HepG2 (cell line): ENCODE data around the gene WNT6. TPM values are rescaled to one million over a fixed set of nuclear protein-coding genes. Genes with fewer than 3 reads are reported as not detected.

Experiments used
- AGO1 ChIP-seq: fragments of 200-400 bp; formaldehyde crosslinking; IDR thresholded peaks from 2 replicates; pipeline ENCODE4 v1.6.1; 2017; ENCODE audit warnings: mild to moderate bottlenecking, low read depth, low read length, moderate library complexity; ENCODE audit not compliant: poor library complexity, severe bottlenecking
- BATF2 ChIP-seq: sonication (generic); formaldehyde crosslinking; IDR thresholded peaks from 2 replicates; pipeline ENCODE4 v1.8.0; 2022; ENCODE audit warnings: mild to moderate bottlenecking, missing genetic modification reagents, moderate library complexity
- CTCF ChIP-seq: sonication (generic); formaldehyde crosslinking; IDR thresholded peaks from 2 replicates; pipeline ENCODE4 v1.5.0; 2020; ENCODE audit warnings: mild to moderate bottlenecking, missing genetic modification reagents, moderate library complexity
- GMEB2 ChIP-seq: IDR thresholded peaks from 2 replicates; pipeline ENCODE4 v1.6.1; 2016; ENCODE audit warnings: missing biosample characterization, missing genetic modification reagents, low read depth
- HBP1 ChIP-seq: IDR thresholded peaks from 2 replicates; pipeline ENCODE4 v1.6.1; 2016; ENCODE audit warnings: low read depth, control low read depth
- HOXA9 ChIP-seq: sonication (generic); formaldehyde crosslinking; IDR thresholded peaks from 2 replicates; pipeline ENCODE4 v1.8.1; 2022; ENCODE audit warnings: missing genetic modification reagents, mild to moderate bottlenecking, moderate library complexity, borderline replicate concordance
- MAF1 ChIP-seq: sonication (generic); formaldehyde crosslinking; IDR thresholded peaks from 2 replicates; pipeline ENCODE4 v1.5.0; 2020; ENCODE audit warnings: missing genetic modification reagents, borderline replicate concordance
- NFKBIZ ChIP-seq: IDR thresholded peaks from 2 replicates; pipeline ENCODE4 v1.6.1; 2018; ENCODE audit warnings: missing genetic modification reagents, missing compliant biosample characterization
- NRL ChIP-seq: sonication (generic); formaldehyde crosslinking; IDR thresholded peaks from 2 replicates; pipeline ENCODE4 v1.5.0; 2020; ENCODE audit warnings: missing genetic modification reagents, mild to moderate bottlenecking, moderate library complexity, borderline replicate concordance
- PAWR ChIP-seq: sonication (generic); formaldehyde crosslinking; IDR thresholded peaks from 2 replicates; pipeline ENCODE4 v1.4.0; 2020; ENCODE audit warnings: missing genetic modification reagents, mild to moderate bottlenecking, borderline replicate concordance
- SMYD3 ChIP-seq: sonication (generic); formaldehyde crosslinking; IDR thresholded peaks from 2 replicates; pipeline ENCODE4 v1.8.1; 2023; ENCODE audit warnings: mild to moderate bottlenecking, missing genetic modification reagents
- ZNF333 ChIP-seq: sonication (generic); formaldehyde crosslinking; IDR thresholded peaks from 2 replicates; pipeline ENCODE4 v1.4.0; 2020; ENCODE audit warnings: mild to moderate bottlenecking, missing genetic modification reagents, borderline replicate concordance
- ZNF550 ChIP-seq: sonication (generic); formaldehyde crosslinking; IDR thresholded peaks from 2 replicates; pipeline ENCODE4 v1.4.0; 2020; ENCODE audit warnings: mild to moderate bottlenecking, missing genetic modification reagents, borderline replicate concordance
- ZNF580 ChIP-seq: IDR thresholded peaks from 2 replicates; pipeline ENCODE4 v1.6.1; 2016; ENCODE audit warnings: low read depth, borderline replicate concordance
- ZNF589 ChIP-seq: sonication (generic); formaldehyde crosslinking; conservative IDR thresholded peaks from 2 replicates; pipeline ENCODE4 v1.8.0; 2022; ENCODE audit warnings: mild to moderate bottlenecking, moderate library complexity, missing genetic modification reagents
- ZNF710 ChIP-seq: sonication (generic); formaldehyde crosslinking; IDR thresholded peaks from 2 replicates; pipeline ENCODE4 v1.5.0; 2020; ENCODE audit warnings: mild to moderate bottlenecking, missing genetic modification reagents, borderline replicate concordance
- ZNF761 ChIP-seq: sonication (generic); formaldehyde crosslinking; conservative IDR thresholded peaks from 2 replicates; pipeline ENCODE4 v1.4.0; 2020; ENCODE audit warnings: mild to moderate bottlenecking, missing genetic modification reagents
- ZNF782 ChIP-seq: sonication (generic); formaldehyde crosslinking; IDR thresholded peaks from 2 replicates; pipeline ENCODE4 v1.4.0; 2020; ENCODE audit warnings: missing genetic modification reagents, mild to moderate bottlenecking, borderline replicate concordance
- polyA plus RNA-seq, 8 experiments: library from polyadenylated mRNA; depleted of rRNA in 3 of 8; stranded (reverse) in 7 of 8; unstranded in 1 of 8; fragments of >200 nt; fragmentation: Illumina TruSeq in 4 of 8; extraction: Trizol in 4 of 8; gene quantifications; 2 replicates each; pipeline versions ENCODE4 v1.2.1 to v1.2.3, GENCODE V29; 2011 to 2016; ENCODE audit warnings: low read depth in 4 of 8, missing spikeins in 1 of 8, mixed read lengths in 1 of 8; ENCODE audit not compliant: insufficient read depth in 1 of 8
- total RNA-seq, 5 experiments: library from RNA; depleted of rRNA; stranded (reverse); fragments of >200 nt; fragmentation: Illumina TruSeq; extraction: Trizol; gene quantifications; 2 replicates each; pipeline ENCODE4 v1.2.3, GENCODE V29; 2016; ENCODE audit warnings: low read depth in 1 of 5

Gene WNT6
- total and polyA plus RNA-seq, 2 of the 13 experiments (the other 11 are each of a cell fraction or from before 2014, with no cell fraction given): 0.20 TPM; not detected in 1

GRCh38 chr2:218898109-218898878 lies 38.7 kb downstream of the WNT6 start (continued):
- 0 out of 2 replicates have a peak, but pooled peaks have one; percentile 29 for TF ChIP-seq BATF2 (CRISPR knock-in tag)
- TF ChIP-seq ZNF761: peak; percentile 89
- TF ChIP-seq ZNF550 (CRISPR knock-in tag): no peak
- TF ChIP-seq GMEB2: no peak
- TF ChIP-seq NRL (CRISPR knock-in tag): peak; percentile 93
- TF ChIP-seq ZNF580: peak; percentile 91
- no peak for TF ChIP-seq SMYD3 (CRISPR knock-in tag)
- peak; percentile 9; the same call in 1 of the 2 replicates for TF ChIP-seq HOXA9 (CRISPR knock-in tag)
- TF ChIP-seq ZNF782: peak; percentile 92; the same call in 1 of the 2 replicates
- no peak; the same call in 1 of the 2 replicates for TF ChIP-seq ZNF589 (CRISPR knock-in tag)
- TF ChIP-seq NFKBIZ (CRISPR knock-in tag): no peak
- TF ChIP-seq PAWR: 0 out of 2 replicates have a peak, but pooled peaks have one; percentile 77
- TF ChIP-seq ZNF333 (CRISPR knock-in tag): peak; percentile 83; the same call in 1 of the 2 replicates
- peak; percentile 71; the same call in 1 of the 2 replicates for TF ChIP-seq ZNF710 (CRISPR knock-in tag)
- no peak for TF ChIP-seq HBP1
- no peak; the same call in 1 of the 2 replicates for TF ChIP-seq MAF1 (CRISPR knock-in tag)
- no peak for TF ChIP-seq AGO1
- TF ChIP-seq CTCF: peak; percentile 100
